Cerebellar nuclear complex (tissue), 1 donor: ENCODE data around the gene YIF1A.

Source experiments
- DNase-seq, 2 experiments: peaks; one replicate each; lab custom pipeline; 2025; lab: John Stamatoyannopoulos, UW

YIF1A gene, protein sequence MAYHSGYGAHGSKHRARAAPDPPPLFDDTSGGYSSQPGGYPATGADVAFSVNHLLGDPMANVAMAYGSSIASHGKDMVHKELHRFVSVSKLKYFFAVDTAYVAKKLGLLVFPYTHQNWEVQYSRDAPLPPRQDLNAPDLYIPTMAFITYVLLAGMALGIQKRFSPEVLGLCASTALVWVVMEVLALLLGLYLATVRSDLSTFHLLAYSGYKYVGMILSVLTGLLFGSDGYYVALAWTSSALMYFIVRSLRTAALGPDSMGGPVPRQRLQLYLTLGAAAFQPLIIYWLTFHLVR

DNA sequence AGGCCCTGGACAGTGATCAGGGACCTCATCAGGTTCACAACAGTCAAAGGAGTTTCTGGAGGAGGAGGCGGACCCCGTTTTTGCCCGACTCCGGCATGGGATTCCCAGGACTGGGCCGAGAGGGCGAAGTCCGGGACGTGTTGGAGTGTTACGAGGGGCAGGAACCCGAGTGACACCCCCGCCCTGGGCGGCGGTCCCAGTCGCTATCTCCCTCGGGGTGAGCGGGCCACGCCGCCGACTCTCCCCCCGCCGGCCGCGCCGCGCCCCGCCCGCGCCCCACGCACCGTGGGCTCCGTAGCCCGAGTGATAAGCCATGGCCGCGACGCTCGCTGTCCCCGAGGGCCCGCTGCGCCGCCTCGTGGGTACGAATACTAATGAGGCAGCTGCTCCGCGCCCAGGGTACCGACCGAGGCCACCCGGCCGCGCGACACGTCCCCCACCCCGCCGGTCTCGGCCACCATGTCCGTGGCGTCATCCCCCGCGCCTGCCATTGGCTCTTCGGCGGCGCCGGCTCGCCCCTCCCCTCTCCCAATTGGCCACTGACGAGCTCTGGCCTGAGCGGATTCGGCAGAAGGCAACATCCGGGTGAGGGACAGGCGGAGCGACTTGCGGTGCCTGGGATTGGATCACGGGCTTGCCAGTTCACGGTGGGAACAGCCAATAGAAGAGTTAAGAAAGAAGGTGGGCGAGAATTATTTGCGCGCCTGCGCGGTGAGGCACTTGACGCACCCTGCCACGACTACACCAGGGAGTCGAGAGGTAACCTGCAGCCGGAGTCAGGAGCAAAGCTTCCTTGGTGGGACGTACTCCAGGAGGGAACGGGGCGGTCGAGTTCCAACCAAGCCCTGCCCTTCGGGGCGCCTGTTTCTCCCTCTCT lies at the start of gene YIF1A:
Gene YIF1A, minus strand, starts transcription at position 473 of the 877 bp plus-strand sequence. Its CDS starts 158 bp downstream, at position 315.
- DNase-seq = peak; percentile 99 to 100

DNA sequence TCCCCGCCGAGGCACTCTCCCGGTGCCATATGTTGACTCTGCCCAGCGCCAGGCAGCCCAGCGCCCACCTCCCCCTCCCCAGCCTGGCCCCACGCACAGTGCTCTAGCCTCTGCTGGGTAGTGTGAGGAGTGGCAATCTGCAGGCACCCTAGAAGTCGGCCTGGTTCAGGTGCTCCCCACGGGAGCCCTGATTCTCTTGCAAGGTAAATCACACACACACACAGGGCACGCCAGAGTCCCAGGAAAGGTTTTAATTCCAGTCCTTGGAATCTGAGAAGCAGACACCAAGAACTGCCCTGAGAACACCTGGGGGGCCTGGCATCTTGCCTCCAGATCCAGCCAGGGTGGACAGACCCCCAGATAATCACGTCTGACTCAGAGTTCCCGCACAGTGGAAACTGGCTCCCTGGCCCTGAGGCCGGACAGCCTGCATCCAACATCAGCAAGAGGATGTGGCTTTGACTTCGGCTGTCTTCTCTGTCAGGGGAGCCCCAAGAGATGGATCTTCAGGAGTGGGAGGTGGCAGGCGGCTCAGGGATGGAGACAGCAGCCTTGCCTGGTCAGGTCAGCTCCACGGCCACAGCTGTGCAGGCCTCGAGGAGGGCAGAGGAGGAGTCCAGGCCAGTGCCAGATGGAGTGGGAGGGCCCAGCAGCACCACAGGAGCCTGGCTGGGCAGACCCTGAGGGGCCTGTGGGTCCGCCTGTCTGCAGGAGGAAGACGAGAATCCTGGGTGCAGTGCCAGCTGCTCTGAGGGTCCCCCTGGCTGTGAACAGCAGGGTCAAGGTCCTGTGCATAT lies 48.4 kb upstream of the YIF1A start:
- no peak for DNase-seq

DNA sequence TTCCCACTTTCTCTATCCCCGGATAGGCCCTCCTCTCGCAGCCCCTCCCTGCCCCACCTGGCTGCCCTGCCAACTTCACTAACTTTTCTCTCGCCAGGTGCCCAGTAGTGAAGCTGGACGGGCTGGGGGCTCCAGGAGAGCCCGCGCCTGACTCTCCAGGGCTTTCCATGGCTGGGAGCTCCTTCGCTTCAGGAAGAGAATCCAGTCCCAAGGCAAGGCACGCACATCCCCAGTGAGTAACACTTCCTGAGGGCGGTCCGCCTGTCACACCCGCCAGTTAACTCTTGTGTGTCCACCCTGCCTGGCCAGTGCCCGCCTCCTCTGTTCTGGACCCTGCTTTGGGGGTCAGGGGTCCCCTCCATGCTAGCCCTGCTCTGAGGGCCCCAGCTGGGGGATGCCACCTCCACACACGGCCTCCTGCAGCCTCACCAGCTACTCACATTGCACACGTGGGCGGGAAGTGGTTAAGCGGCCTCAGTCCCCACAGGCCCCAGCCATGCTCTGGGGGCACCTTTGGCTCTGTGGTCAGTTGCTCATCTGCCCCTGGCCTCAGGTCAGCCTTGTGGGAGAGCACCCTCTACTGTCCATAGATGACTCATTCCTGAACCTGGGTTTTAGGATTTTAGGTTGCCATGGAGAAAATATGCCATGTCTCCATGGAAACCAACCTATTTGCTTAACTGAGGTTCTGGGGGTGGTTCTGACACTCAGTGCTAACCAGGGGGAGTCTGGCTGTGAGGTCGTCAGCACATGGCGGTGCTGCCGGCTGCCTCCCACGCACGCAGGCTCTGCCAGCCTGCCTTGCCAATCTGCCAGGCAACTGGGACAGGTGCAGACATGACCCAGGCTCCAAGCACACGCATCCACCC lies 47.5 kb upstream of the YIF1A start, which contains the start of gene RIN1:
Gene RIN1, minus strand, starts transcription at position 201 of the 869 bp plus-strand sequence. Its CDS starts 32 bp downstream, at position 169.
- DNase-seq = peak; percentile 55 to 82

DNA sequence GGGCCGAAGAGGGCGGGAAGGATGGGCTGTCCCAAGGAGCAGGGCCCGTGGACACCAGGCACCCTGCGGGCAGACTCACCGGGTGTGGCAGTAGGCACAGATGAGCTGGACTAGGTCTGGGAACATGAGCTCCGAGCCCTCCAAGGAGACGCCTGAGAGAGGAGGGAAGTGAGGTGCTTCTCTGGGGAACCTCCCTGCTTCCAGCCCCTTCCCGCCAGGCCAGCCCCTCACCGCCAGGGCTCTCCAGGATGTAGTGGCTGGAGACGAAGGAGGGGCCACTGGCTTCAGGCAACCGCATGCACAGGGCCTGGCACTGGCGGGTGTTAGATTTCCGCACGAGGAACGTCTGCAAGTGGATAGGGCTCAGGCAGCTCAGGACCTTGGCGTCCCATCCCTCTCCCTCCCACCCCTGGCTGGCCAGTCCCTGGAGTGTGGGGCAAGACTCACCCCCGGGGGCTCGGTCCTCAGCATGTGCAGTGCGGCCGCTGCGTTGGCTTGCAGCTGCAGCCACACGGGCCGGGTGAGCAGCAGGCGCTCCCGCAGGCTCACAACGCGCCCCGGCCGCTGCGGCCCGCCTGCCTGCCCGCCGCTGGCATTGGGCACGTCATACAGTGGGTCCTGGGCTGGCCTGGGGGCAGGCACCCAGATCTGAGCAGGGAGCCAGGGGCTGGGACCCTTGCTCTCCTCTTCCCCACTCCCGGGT lies 46.7 kb upstream of the YIF1A start:
- DNase-seq = no peak

DNA sequence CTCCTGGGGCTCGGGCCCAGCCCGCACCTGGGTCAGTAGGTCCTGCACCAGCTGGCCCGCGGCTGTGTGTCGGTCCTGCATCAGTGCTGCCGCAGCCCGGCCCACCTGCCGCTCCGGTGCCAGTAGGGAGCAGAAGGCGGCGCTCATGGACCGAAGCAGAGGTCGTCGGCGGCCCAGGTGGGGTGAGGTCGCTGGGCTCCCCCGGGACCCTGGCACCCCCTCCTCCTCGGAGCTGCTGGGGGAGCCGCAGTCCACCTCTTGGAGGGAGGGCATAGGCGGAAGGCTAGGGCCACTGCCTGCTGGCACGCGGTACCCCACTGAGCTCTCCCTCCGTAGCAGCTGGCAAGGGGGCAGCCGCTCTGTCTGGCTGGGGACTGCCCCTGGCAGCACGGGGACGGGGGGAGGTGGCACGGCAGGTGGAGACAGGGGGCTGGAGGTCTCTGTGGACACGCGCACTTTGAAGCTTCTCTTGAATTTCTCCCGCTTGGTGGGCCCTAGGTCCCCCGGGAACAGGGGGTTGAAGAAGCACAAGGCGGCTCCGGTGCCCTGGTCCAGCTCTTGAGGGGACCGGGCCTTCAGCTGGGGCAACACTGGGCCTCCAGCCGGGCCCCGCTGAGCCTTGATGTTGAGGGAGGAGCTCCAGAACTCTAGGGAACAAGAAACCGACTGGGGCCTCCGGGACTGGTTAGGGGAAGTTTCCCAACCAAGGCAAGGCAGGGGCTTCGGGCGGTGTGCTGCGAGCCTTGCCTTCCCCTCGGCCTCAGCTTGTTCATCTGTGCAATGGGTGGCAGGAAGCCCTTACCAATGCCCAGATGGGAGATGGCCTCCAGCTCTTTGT lies 45.9 kb upstream of the YIF1A start:
- no peak for DNase-seq

DNA sequence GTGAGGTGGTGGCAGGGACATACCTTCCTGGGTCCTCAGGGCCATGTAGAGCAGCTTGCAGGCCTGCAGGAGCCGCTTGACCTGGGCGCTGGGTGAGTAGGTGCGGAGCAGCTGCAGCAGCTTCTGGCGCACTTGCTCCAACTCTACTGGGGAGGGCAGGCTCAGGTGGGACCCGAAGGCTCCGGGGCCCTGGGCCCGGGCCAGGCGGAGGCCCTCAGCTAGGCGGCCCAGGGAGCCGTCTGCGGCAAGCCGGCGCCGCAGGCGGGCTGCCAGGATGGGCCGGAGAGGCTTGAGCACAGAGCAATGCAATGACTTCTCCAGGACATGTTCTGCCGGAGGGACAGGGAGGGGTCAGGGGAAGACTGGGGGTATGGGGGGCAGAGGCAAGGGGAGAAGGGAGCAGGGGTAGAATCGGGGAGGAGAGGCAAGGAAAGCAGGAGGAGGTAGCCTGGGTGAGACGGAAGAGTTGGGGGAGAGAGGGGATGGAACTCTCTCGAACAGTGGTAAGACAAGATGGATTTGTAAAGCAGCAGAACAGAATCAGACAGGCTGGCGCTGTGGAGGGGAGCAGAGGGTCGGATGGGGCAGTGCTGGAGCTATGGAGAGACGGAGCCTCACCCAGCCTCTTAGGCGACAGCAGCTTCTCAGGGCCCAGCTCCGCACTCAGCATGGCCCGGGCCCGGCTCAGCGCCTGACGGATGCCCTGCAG lies 45.1 kb upstream of the YIF1A start:
- DNase-seq = no peak

DNA sequence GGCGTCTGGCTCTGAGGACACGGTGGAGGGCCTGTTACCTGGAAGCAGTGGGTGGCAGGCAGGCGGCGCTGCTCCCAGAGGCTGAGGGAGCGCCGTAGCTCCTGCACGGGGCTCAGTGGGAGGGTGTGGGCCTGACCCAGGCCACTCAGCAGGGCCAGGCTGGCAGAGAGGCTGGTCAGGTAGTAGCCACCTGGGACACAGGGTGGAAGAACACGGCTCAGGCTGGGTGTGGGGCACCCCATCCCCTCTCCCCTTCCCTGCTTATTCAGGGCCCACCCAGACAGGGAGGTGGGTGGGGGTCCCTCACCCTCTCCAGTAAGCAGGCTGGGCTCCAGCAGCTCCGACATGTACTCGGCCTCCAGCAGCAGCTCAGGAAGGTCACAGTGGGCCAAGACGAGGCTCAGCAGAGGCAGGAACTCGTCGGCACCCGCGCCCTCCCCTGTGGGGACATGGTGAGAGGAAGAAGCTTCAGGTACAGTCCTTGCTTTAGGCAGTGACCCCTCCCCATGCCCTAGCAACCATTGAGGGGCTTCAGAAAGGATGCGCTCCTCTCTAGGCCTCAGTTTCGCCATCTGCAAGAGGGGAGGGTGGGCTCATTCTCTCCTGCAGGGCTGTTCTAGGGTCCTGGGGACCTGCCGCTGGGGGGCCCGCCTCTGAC lies 44.4 kb upstream of the YIF1A start:
- no peak for DNase-seq

DNA sequence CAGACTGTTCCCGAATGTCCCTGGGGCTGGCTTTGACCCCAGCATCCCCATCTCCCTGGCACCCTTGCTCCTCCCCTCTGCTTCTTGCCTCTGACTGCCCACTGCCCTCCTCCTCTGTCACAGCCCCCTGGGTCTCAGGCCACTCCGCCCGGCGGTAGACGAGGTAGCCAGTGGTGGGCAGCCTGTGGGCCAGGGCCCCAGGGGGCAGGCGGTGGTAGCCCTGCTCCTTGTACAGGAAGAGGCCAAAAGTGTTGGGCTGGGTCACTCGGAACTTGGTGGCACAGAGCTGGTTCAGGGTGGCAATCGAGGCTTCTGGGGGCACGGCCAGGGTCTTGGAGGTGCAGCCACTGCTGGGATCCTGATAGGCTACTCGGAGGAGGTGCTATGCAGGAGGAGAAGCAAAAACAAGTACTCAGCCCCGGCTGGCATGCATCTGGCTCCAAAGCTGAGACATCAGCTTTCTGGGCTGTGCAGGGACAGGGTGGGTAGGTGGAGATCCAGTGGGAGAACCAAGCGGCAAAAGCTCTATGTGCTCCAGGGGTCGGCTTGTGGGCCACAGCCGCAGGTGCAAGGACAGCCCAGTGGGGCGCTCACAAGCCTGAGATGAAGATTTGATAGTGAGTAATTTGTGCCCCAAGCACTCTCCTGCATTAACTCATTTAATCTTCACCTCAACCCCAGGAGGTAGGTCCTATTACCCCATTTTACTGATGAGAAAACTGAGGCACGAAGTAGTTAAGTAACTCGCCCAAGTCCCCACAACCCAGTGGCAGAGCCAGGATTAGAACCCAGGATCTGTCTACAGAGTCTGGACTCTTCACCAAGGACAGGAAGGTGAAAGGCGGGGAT lies 43.7 kb upstream of the YIF1A start:
- no peak for DNase-seq

DNA sequence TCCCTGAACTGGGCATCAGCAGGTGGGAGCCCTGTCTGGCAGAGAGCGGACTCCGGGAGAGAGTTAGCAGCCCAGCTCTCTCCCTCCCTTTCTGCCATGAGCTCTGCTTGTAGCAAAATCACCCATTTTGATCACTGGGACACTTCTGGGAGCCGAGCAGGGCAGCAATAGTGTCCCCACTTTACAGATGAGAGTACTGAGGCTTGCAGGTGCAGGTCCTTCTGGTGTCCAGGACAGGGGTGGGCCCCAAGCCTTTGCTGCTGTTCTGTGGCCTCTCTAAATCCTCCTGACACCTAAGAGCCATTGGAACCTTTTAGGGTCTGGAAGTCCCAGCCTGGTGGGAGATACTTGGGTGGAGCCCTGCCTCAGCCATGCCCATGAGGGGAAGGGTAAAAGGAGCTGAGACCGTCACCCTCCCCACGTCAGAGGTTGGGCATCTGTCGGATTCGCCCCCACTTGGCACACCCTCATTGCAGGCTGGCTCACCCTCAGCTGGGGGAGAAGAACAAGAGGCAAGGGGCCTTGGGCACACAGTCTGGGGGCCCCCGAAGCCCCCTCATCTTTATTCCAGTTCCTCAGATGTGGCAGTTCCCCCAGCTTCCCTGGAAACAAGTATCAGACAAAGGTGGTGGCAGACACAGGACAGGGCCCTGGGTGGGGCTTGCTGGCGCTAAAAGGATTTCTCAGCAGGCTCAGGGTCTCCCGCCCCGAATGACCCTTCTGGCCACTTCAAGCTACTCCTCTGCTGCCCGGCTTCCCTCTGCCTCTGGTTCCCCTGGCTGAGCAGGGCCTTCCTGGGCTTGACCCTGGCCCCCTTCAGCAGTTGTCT lies 42.8 kb upstream of the YIF1A start:
- DNase-seq = no peak

DNA sequence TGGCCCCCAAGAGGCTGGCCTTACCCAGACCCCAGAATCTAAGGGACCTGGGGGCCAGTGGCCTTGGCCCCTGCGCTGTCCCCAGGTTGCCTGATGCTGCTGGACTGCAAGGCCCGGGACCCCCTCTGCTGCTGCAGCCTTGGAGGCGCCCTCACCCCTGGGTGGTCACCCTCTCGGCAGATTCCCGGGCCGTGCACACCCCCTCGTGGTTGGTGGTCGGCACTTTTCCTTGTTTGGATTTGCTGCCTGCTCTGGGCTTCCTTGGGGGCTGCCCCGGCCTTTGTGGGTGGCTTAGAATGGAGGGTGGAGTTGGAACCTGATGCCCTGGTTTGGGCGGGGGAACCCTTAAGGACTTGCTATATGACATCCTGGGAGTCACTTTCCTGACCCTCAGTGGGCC lies 42.0 kb upstream of the YIF1A start:
- DNase-seq = no peak

DNA sequence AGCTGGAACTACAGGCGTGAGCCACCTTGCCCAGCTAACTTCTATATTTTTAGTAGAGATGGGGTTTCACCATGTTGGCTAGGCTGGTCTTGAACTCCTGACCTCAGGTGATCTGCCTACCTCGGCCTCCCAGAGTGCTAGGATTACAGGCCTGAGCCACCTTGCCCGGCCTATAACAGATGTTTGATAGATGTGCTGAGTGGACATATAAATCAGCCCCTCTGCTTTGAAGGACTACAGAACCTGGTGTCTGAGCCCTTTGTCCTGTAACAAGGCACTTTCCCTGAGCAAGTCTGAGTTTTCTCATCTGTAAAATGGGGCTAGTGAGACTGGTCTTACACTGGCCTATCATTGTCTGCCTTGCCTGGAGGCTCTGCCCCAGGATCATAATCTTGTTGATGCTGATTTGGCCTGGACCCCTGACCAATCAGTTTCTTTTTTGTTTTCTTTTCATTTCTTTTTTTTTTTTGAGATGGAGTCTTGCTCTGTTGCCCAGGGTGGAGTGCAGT lies 40.3 kb upstream of the YIF1A start:
- DNase-seq = no peak

DNA sequence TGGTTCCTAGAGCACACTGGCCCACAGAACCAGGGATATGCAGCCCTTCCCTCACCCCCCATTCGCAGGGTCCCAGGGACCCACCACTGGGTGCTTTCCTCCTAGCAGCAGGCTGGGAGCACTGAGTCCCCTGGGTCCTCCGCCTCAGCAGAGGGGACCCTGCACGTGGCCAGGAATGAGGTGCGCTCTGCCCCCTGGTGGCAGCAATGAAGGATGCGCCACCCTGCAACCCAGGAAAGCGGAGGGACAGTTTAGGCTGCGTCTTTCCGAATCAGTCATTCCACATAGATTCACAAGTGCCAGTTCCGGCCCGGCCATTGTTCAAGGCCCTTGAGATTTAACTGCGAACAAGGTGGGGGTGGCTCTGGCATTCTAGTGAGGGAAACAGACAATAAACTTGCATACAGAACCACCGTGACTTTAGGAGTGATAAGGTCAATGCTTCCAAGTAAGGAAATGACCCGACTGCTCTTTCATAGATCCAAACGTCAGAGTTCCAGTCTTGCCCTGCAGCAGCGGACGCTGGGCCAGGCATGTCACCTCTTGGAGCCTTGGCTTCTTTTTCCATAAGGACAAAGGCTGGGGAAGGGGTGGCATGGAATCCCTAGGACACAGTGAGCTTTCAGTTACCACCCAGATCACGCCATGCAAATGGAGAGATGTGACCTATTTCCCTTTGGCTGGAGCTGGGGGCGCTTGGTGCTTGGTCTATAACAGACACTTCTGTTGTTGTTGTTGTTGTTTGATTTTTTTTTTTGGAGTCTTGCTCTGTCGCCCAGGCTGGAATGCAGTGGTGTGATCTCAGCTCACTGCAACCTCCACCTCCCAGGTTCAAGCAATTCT lies 39.6 kb upstream of the YIF1A start:
- no peak for DNase-seq

DNA sequence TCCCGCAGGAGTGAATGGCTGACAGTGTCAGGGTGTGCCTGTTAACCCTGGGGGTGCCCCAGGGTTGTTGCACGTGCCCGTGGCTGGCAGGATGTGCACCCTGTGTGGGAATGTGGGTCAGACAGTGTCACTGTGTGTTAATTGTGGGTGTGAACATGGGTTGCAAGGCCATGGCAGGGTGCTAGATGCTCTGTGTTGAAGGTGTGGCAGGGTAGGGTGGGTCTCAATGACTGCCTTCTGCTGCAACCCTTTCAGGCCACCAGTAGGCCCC lies 39.0 kb upstream of the YIF1A start:
- no peak for DNase-seq

DNA sequence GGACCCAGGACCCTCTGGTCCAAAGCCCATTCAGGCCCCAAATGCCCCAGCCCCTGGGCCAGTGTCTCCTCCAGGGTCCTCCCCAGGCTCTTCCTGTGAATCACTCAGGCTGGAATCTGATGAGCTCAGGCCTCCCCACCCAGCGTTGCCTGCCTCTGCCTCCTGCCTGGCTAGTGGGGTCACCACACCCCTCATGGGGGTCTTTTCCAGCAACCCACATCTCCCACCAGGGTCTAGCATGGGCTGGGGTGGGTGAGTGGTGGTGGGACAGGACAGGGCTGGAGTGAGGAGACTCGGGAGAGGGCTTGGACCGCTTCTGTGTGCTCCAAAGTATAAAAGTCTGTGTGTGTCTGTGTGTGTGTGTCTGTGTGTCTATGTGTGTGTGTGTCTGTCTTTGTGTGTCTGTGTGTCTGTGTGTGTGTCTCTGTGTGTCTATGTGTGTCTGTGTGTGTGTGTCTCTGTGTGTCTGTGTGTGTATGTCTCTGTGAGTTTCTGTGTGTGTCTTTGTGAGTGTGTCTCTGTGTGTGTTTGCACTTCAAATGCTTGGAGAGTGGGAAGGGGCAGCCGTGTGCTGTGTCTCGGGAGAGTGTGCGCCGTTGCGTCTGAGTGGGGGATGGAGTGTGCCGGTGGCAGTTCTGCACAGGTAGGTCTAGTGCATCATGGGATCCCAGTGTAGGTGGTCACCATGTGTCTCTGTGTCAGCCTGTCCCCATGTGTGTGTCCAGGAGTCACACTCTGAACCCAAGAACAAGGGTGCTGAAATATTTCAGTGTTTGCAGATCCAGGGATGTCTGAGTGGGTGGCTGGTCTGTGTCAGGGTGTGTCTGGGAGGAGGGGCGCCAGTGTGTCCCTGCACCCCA lies 38.5 kb upstream of the YIF1A start:
- DNase-seq = no peak
